Measurements from ENCODE around the gene FAM13A. TPM values are rescaled to one million over a fixed set of nuclear protein-coding genes. Genes with fewer than 3 reads are reported as not detected.
A peak's percentile ranks its signal among the peaks of the same experiment; 100 is the strongest.

Gene FAM13A
- total and polyA plus RNA-seq, 2 experiments from 2014 or later, result 5.3 to 6.6 TPM

DNA sequence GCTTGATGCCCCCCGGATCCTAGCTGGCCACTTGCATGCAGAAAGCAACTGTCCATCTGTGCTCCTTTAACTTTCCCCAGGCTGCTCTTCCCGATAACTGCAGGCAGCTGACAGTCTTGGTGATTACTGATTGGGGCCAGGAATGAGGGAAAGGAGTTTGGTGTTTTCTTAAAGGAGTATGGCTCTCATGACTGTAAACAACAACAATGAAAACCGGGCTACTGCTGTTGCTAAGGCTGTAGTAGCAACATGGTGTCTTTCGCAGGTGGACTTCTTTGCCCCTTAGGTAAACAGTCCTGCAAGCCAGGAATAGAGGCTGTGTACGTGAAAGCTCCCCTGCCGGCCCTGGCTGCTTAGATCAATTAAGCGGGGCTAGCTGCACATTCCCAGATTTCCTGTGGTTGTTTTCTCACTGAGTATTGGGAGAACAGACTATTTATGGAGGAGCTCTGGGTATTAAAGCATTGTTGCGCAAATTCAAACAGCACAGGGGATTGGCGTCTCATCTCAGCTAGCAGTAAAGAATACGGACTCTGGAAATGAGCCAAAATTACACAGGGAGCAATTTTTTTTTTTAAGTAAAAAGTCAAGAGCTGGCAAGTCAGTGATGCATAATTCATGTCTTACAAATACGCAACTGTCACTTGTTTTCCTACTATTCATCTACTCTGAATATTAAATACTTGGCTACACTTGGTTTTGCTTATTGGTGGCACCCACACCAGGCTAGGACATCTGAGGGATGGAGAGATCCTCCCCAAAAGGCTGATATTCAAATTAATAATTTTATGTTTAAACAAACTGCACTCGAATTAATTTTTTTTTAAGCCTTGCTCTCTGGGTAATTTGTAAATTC lies 297.7 kb downstream of the FAM13A start:
- H3K9me2 ChIP-seq (ENCODE audit: insufficient read depth), result no peaks in the 10 kb centered on the region
- TF ChIP-seq EZH2 (IDR thresholded peaks at IDR 0.05; ENCODE audit: insufficient read depth, poor library complexity, severe bottlenecking) (no peak), EZH2phosphoT487 (IDR thresholded peaks at IDR 0.05; ENCODE audit: insufficient read depth, low read depth) (no peak)
- no peaks in the 10 kb centered on the region for H3K9me3 ChIP-seq (ENCODE audit: low read depth)
- H3K79me2 ChIP-seq (ENCODE audit: insufficient read depth), result no peaks in the 10 kb centered on the region
- no peak overlapping the region for H3K9ac ChIP-seq
- peaks cover 15% of the 10 kb centered on the region for H3K4me1 ChIP-seq (ENCODE audit: insufficient read depth)
- no peak overlapping the region for H3K4me3 ChIP-seq
- H3K27me3 ChIP-seq (replicated peaks; ENCODE audit: insufficient read depth), result no peaks in the 10 kb centered on the region
- peak overlapping the region; percentile 15 for H3K4me2 ChIP-seq (ENCODE audit: unreplicated experiment)
- H3K27ac ChIP-seq, result no peak overlapping the region
- H3K36me3 ChIP-seq (ENCODE audit: low read depth), result no peaks in the 10 kb centered on the region
- H3F3A ChIP-seq (ENCODE audit: insufficient read depth), result no peaks in the 10 kb centered on the region
- peak; percentile 45 for DNase-seq
- H2AFZ ChIP-seq, result no peak overlapping the region
- H4K20me1 ChIP-seq (ENCODE audit: insufficient read depth), result no peaks in the 10 kb centered on the region
- 15 to 23% methylated on average over 12 of the region's 12 CpGs for WGBS, 2 experiments (ENCODE audit: low coverage in 1 of 2, low lambda C conversion rate in 2 of 2, missing lambda C conversion rate in 2 of 2)
- in situ Hi-C loops (cut with MboI), result no loop called here

DNA sequence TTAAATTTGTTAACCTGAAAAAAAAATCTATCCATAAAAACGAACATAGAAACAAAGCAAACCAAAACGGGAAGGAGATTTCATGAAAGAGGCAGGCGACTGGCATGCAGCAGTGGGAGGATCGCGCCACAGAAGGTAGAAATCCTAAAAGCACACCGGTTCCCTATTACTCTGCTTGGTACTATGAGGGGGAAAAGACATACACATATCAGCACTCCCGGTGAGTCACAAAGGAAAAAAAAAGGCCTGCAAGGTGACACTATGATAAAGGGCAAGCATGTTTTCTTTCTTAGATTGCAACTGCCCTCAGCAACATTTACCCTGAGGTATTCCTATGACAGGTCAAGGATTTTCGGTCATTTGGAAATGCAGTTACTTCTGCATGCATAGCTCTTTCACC lies 298.7 kb downstream of the FAM13A start:
- no peaks in the 10 kb centered on the region for H3K79me2 ChIP-seq (ENCODE audit: insufficient read depth)
- no peaks in the 10 kb centered on the region for H3K36me3 ChIP-seq (ENCODE audit: low read depth)
- no peak overlapping the region for H2AFZ ChIP-seq
- H3K27me3 ChIP-seq (replicated peaks; ENCODE audit: insufficient read depth), result no peaks in the 10 kb centered on the region
- H3K4me3 ChIP-seq, result no peak overlapping the region
- no peaks in the 10 kb centered on the region for H4K20me1 ChIP-seq (ENCODE audit: insufficient read depth)
- no peaks in the 10 kb centered on the region for H3K9me2 ChIP-seq (ENCODE audit: insufficient read depth)
- H3K27ac ChIP-seq, result no peak overlapping the region
- H3K9ac ChIP-seq, result no peak overlapping the region
- no peak for TF ChIP-seq EZH2 (IDR thresholded peaks at IDR 0.05; ENCODE audit: insufficient read depth, poor library complexity, severe bottlenecking)
- no peak for TF ChIP-seq EZH2phosphoT487 (IDR thresholded peaks at IDR 0.05; ENCODE audit: insufficient read depth, low read depth)
- WGBS, 2 experiments (ENCODE audit: low coverage in 1 of 2, low lambda C conversion rate in 2 of 2, missing lambda C conversion rate in 2 of 2), result 90 to 92% methylated on average over 8 of the region's 8 CpGs
- in situ Hi-C loops (cut with MboI), result no loop called here
- H3F3A ChIP-seq (ENCODE audit: insufficient read depth), result no peaks in the 10 kb centered on the region
- H3K4me1 ChIP-seq (ENCODE audit: insufficient read depth), result peaks cover 15% of the 10 kb centered on the region
- no peak for DNase-seq
- no peaks in the 10 kb centered on the region for H3K9me3 ChIP-seq (ENCODE audit: low read depth)
- no peak overlapping the region for H3K4me2 ChIP-seq (ENCODE audit: unreplicated experiment)

GRCh38 chr4:88757776-88758175 lies 299.2 kb downstream of the FAM13A start:
- Histone ChIP-seq H3K9me3 (ENCODE audit: low read depth) (no peaks in the 10 kb centered on the region), H3K9me2 (ENCODE audit: insufficient read depth) (no peaks in the 10 kb centered on the region), H2AFZ (no peak overlapping the region), H3K36me3 (ENCODE audit: low read depth) (no peaks in the 10 kb centered on the region), H3K4me3 (no peak overlapping the region), H3K27me3 (replicated peaks; ENCODE audit: insufficient read depth) (no peaks in the 10 kb centered on the region), H3K79me2 (ENCODE audit: insufficient read depth) (no peaks in the 10 kb centered on the region), H3K27ac (no peak overlapping the region), H3K9ac (no peak overlapping the region), H3K4me2 (ENCODE audit: unreplicated experiment) (no peak overlapping the region), H3F3A (ENCODE audit: insufficient read depth) (no peaks in the 10 kb centered on the region), H3K4me1 (ENCODE audit: insufficient read depth) (peaks cover 15% of the 10 kb centered on the region), H4K20me1 (ENCODE audit: insufficient read depth) (no peaks in the 10 kb centered on the region)
- in situ Hi-C loops (cut with MboI), result no loop called here
- TF ChIP-seq EZH2phosphoT487 (IDR thresholded peaks at IDR 0.05; ENCODE audit: insufficient read depth, low read depth) (no peak), EZH2 (IDR thresholded peaks at IDR 0.05; ENCODE audit: insufficient read depth, poor library complexity, severe bottlenecking) (no peak)
- no peak for DNase-seq
- 95 to 96% methylated on average over 6 of the region's 6 CpGs for WGBS, 2 experiments (ENCODE audit: low coverage in 1 of 2, low lambda C conversion rate in 2 of 2, missing lambda C conversion rate in 2 of 2)

DNA sequence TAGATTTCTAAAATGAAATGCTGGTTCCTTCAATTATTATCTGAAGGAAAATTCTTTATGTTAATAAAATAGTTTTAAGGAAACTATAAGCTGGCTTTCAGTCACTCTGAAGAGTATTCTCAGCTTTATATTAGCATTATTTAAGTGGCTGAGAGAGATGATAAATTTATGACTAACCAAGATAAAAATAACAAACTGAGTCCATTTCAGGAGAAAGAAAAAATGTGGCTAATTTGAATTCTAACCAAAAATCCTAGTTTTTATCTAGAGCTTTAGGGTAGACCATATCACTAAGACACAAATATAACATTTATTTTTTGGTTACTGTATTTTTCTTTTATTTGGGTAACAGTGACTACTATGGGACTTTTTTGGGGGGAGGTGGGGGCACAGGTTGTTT lies 299.9 kb downstream of the FAM13A start:
- H3F3A ChIP-seq (ENCODE audit: insufficient read depth), result no peaks in the 10 kb centered on the region
- H2AFZ ChIP-seq, result no peak overlapping the region
- no peak for DNase-seq
- H3K79me2 ChIP-seq (ENCODE audit: insufficient read depth), result no peaks in the 10 kb centered on the region
- no peak overlapping the region for H3K4me2 ChIP-seq (ENCODE audit: unreplicated experiment)
- no peak for TF ChIP-seq EZH2phosphoT487 (IDR thresholded peaks at IDR 0.05; ENCODE audit: insufficient read depth, low read depth)
- TF ChIP-seq EZH2 (IDR thresholded peaks at IDR 0.05; ENCODE audit: insufficient read depth, poor library complexity, severe bottlenecking), result no peak
- H3K9me2 ChIP-seq (ENCODE audit: insufficient read depth), result no peaks in the 10 kb centered on the region
- no peaks in the 10 kb centered on the region for H3K27me3 ChIP-seq (replicated peaks; ENCODE audit: insufficient read depth)
- H3K9me3 ChIP-seq (ENCODE audit: low read depth), result no peaks in the 10 kb centered on the region
- H4K20me1 ChIP-seq (ENCODE audit: insufficient read depth), result no peaks in the 10 kb centered on the region
- no peaks in the 10 kb centered on the region for H3K36me3 ChIP-seq (ENCODE audit: low read depth)
- no peak overlapping the region for H3K4me3 ChIP-seq
- in situ Hi-C loops (cut with MboI), result no loop called here
- no peak overlapping the region for H3K9ac ChIP-seq
- H3K27ac ChIP-seq, result no peak overlapping the region
- peaks cover 15% of the 10 kb centered on the region for H3K4me1 ChIP-seq (ENCODE audit: insufficient read depth)
